Ovary (tissue), 9 donors: ENCODE data around the gene POU1F1. TPM values are rescaled to one million over a fixed set of nuclear protein-coding genes. Genes with fewer than 3 reads are reported as not detected.
"Not testable (repeated sequence)": the region's sequence is repeated elsewhere in the genome, so short reads cannot be mapped to it uniquely, and the experiment has no call there.

Experiments
- DNase-seq, 5 donors: peaks; one replicate each; pipeline ENCODE4 v3.0.0-alpha.2; 2019 to 2020
- H3K27ac ChIP-seq, 2 donors: fragments of 200-600 bp; one replicate each; pipeline versions ENCODE4 v1.5.1 to v1.8.0; 2019 to 2022
- H3K27me3 ChIP-seq: fragments of 200-600 bp; one replicate; pipeline ENCODE4 v1.8.0; 2022
- H3K36me3 ChIP-seq: fragments of 200-600 bp; sonication (generic); one replicate; pipeline ENCODE4 v1.5.1; 2019
- H3K4me1 ChIP-seq: one replicate; pipeline ENCODE4 v1.8.1; 2013; ENCODE audit warnings: mild to moderate bottlenecking, moderate library complexity; ENCODE audit not compliant: insufficient read depth
- H3K4me3 ChIP-seq: fragments of 200-600 bp; sonication (generic); one replicate; pipeline ENCODE4 v1.5.1; 2017
- H3K9me3 ChIP-seq, 2 donors: fragments of 200-600 bp in 1 of 2; sonication (generic) in 1 of 2; one replicate each; pipeline versions ENCODE4 v1.5.1 to v1.8.1; 2013 to 2019; ENCODE audit warnings: mild to moderate bottlenecking in 1 of 2, moderate library complexity in 1 of 2
- EP300 ChIP-seq: sonication (generic); formaldehyde crosslinking; IDR thresholded peaks from one replicate; pipeline ENCODE4 v1.6.1; 2017; ENCODE audit warnings: antibody characterized with exemption
- POLR2A ChIP-seq: fragments of 450-650 bp; IDR thresholded peaks from one replicate; pipeline ENCODE4 v1.6.1; 2017; ENCODE audit warnings: antibody characterized with exemption, mild to moderate bottlenecking, moderate library complexity
- WGBS, 3 donors: extraction: QIAGEN DNeasy Blood & Tissue Kit in 1 of 3; methylation state at CpG; one replicate each; pipeline versions ENCODE4 v1.1.5 to v1.1.7; 2013 to 2017; 5-methylcytosine and 5-hydroxymethylcytosine counted together
- intact Hi-C, 4 donors: fragments of 100-400 bp; cut with DNase I; formaldehyde crosslinking; loops; one replicate each; pipeline versions ENCODE4 v1.11.0 to v1.15.1; 2022 to 2023
- polyA plus RNA-seq, 2 donors: library from polyadenylated mRNA; stranded (reverse); fragments of 200-250 nt in 1 of 2; fragments of 350-450 nt in 1 of 2; fragmentation: Illumina TruSeq in 1 of 2; extraction: RNeasy Lipid Tissue Mini Kit (QIAGEN cat#74804) in 1 of 2; gene quantifications; one replicate each; pipeline ENCODE4 v1.2.3, GENCODE V29; 2013 to 2014
- total RNA-seq, 7 donors: library from RNA; depleted of rRNA in 2 of 7; stranded (reverse); fragments of >200 nt in 2 of 7; fragmentation: NEBNext Ultra II Directional in 3 of 7; extraction: Animal tissue kit (Norgen Biotek cat#: 25700) in 3 of 7; gene quantifications; one replicate each; pipeline versions ENCODE4 v1.1.0 to v1.2.4, GENCODE V29; 2016 to 2023
- TF ChIP-seq, protein P1 (sequence below), 3 donors: fragments of 450-650 bp in 2 of 3; fragments of 200-600 bp in 1 of 3; IDR thresholded peaks; one replicate each; pipeline versions ENCODE4 v1.5.1 to v1.8.0; 2016 to 2022; ENCODE audit warnings: antibody characterized with exemption in 3 of 3, mild to moderate bottlenecking in 1 of 3
- donor health status: DM: no; HTN: no; CAD: no; lungs with moderate emphysema.
- donor health status: DM: no; HTN: no; CAD: no.
- donor health status: Bipolar disorder and iron deficiency.
- donor health status: DM: yes; HTN: yes; CAD: no.
- donor health status: DM: no; HTN: no; CAD: no.
- donor health status: DM: yes; HTN: yes; CAD: no.

Gene POU1F1
- total and polyA plus RNA-seq, 9 donors: not detected

DNA sequence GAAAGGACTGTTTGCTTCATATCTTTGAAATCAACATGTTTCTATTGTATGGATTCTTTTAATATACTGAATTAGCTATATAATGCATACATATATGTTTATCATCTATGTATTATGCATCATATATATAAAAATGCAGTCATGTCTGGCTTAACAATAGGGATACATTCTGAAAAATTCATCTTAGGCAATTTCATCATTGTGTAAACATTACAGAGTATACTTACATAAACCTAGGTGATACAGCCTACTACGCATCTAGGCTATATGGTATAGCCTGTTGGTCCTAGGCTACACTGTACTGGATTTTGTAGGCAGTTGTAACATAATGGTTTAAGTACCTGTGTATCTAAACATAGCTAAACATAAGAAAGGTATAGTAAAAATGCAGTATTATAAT is 27.6 kb downstream of the POU1F1 start:
- TF ChIP-seq EP300 (no peak), POLR2A (no peak)
- TF ChIP-seq, protein P1, sequence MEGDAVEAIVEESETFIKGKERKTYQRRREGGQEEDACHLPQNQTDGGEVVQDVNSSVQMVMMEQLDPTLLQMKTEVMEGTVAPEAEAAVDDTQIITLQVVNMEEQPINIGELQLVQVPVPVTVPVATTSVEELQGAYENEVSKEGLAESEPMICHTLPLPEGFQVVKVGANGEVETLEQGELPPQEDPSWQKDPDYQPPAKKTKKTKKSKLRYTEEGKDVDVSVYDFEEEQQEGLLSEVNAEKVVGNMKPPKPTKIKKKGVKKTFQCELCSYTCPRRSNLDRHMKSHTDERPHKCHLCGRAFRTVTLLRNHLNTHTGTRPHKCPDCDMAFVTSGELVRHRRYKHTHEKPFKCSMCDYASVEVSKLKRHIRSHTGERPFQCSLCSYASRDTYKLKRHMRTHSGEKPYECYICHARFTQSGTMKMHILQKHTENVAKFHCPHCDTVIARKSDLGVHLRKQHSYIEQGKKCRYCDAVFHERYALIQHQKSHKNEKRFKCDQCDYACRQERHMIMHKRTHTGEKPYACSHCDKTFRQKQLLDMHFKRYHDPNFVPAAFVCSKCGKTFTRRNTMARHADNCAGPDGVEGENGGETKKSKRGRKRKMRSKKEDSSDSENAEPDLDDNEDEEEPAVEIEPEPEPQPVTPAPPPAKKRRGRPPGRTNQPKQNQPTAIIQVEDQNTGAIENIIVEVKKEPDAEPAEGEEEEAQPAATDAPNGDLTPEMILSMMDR (IDR thresholded peaks at IDR 0.05): no peak
- H3K4me3 ChIP-seq: no peak overlapping the region
- no peaks in the 10 kb centered on the region for H3K9me3 ChIP-seq
- intact Hi-C loops: no loop called here
- no peak for DNase-seq
- 92 to 100% (median 99%) methylated on average over 1 of the region's 1 CpG for WGBS, 3 donors
- no peaks in the 10 kb centered on the region for H3K27me3 ChIP-seq
- H3K36me3 ChIP-seq: no peaks in the 10 kb centered on the region
- no peak overlapping the region for H3K27ac ChIP-seq
- no peaks in the 10 kb centered on the region for H3K4me1 ChIP-seq

DNA sequence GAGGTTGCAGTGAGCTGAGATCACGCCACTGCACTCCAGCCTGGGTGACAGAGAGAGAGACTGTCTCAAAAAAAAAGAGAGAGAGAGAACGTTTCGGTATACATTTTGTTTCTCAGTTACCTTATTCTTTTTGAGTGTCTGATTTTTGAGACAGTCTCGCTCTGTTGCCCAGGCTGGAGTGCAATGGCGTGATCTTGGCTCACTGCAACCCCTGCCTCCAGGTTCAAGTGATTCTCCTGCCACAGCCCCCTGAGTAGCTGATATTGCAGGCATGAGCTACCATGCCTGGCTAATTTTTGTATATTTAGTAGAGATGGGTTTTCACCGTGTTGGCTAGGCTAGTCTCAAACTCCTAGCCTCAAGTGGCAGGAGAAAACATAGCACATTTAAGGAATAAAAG is 28.2 kb downstream of the POU1F1 start:
- H3K9me3 ChIP-seq, H3K36me3 ChIP-seq, H3K27ac ChIP-seq, H3K4me1 ChIP-seq, H3K27me3 ChIP-seq, H3K4me3 ChIP-seq, DNase-seq, intact Hi-C loops: not testable (repeated sequence)
- WGBS, 3 donors: 93 to 95% (median 95%) methylated on average over 6 of the region's 6 CpGs

DNA sequence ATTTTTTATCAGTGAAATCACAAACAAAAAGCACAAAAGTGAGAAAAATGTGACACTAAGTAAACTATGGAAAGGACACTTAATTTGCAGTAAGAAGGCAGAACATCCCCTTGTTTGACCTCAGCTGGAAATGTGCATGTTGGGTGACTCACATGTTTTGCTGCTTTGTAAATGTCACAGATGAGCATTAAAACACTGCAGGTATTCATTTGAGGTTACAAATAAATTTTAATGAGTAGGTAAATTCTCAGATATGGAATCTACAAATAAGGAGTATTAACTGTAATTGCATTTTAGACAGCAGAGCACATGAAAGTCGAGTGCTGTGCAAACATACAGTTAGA is 29.0 kb downstream of the POU1F1 start:
- Histone ChIP-seq H3K27me3 (no peaks in the 10 kb centered on the region), H3K4me1 (no peaks in the 10 kb centered on the region), H3K9me3 (no peaks in the 10 kb centered on the region), H3K4me3 (no peak overlapping the region), H3K27ac (no peak overlapping the region), H3K36me3 (no peaks in the 10 kb centered on the region)
- TF ChIP-seq, protein P1 (IDR thresholded peaks at IDR 0.05): no peak
- TF ChIP-seq POLR2A (no peak), EP300 (no peak)
- WGBS, 3 donors: 94 to 100% (median 96%) methylated on average over 1 of the region's 1 CpG
- intact Hi-C loops: no loop called here
- DNase-seq: no peak

DNA sequence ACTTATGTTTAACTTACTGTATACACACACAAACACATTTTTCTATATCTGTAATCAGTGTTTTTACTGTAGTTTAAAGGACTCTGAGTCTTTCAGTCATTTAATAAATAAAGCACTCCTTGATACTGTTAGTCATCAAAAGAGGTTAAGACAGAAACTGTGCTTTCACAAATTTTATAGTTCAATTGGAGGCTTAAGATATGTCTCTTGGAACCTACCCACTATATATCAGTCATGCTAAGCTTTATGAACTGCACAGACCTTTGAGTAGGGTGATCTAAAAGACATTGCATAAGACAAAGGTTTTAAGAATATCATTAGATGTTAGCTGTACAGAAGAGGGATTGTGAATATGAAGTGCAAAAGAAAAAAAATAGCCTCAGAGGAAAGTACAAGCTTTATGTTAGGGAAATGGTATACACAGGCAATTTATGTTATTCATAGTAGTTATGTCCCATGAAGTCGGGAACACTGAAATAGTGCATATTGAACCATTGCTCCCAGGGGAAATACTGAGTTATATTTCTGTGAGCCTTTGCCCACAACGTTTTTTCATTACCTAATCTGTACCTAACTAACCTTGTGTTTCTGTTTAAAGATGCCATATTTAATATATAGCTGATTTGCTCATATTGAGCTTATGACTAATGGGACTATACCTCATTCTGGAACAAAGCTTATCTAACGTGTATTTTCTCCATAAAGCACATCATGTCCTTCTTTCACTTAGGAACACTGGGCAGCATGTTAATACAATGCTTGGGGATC is 29.5 kb downstream of the POU1F1 start:
- Histone ChIP-seq H3K27ac (no peak overlapping the region), H3K9me3 (no peaks in the 10 kb centered on the region), H3K4me3 (no peak overlapping the region), H3K36me3 (no peaks in the 10 kb centered on the region), H3K4me1 (no peaks in the 10 kb centered on the region), H3K27me3 (no peaks in the 10 kb centered on the region)
- intact Hi-C loops: no loop called here
- WGBS, 3 donors: 79 to 84% (median 80%) methylated on average over 3 of the region's 3 CpGs
- no peak for TF ChIP-seq POLR2A
- no peak for TF ChIP-seq EP300
- TF ChIP-seq, protein P1 (IDR thresholded peaks at IDR 0.05): no peak
- DNase-seq: no peak

DNA sequence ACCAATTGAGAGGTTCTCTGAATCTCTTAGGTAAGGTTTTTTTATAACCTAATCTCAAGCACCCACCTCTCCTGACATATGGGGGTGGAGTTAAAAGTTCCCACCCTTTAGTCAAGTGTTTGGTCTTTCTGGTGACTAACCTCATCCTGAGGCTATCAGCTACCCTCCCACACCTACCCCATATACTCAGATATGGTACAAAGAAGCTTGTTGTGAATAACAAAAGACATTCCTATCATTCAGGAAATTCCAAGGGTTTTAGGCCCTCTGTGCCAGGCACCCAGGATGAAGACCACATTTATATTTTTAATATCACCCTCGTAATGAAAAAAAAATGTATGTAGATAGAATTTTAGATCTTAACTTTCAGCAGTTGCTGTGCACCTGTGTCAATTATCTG is 40.3 kb downstream of the POU1F1 start:
- Histone ChIP-seq H3K36me3 (no peaks in the 10 kb centered on the region), H3K4me1 (peaks cover 2% of the 10 kb centered on the region), H3K4me3 (no peak overlapping the region), H3K27ac (no peak overlapping the region), H3K9me3 (no peaks in the 10 kb centered on the region), H3K27me3 (no peaks in the 10 kb centered on the region)
- 92 to 98% (median 93%) methylated on average over 1 of the region's 1 CpG for WGBS, 3 donors
- intact Hi-C loops: no loop called here
- DNase-seq: no peak
- TF ChIP-seq EP300 (no peak), POLR2A (no peak)
- TF ChIP-seq, protein P1 (IDR thresholded peaks at IDR 0.05): no peak
